WTC11 (cell line): ENCODE data around the gene RABEPK. TPM values are rescaled to one million over a fixed set of nuclear protein-coding genes. Genes with fewer than 3 reads are reported as not detected.

Experiments
- ATAC-seq: fragments of 200-7000 bp; cut with Tn5 transposase; 2 replicates; pipeline ENCODE4 v1.10.0; 2021; ENCODE audit warnings: mild to moderate bottlenecking, moderate library complexity
- CTCF ChIA-PET: fragments of 300-600 bp; sonication (Branson Sonifier 250); formaldehyde crosslinking; loops from one replicate; lab custom pipeline; 2021; ENCODE audit warnings: antibody characterized with exemption; lab: Charles Lee
- POLR2A ChIA-PET: fragments of 350-600 bp; sonication (Branson Sonifier 250); formaldehyde crosslinking; loops from one replicate; lab custom pipeline; 2021; ENCODE audit warnings: antibody characterized with exemption; lab: Charles Lee
- DNase-seq: peaks from one replicate; pipeline ENCODE4 v3.0.0; 2021; ENCODE audit warnings: low spot score
- H3K27ac Mint-ChIP-seq: 2 replicates; pipeline ENCODE4 v1.8.0; 2021; ENCODE audit warnings: mixed read lengths
- H3K27me3 Mint-ChIP-seq: 2 replicates; pipeline ENCODE4 v1.8.0; 2021; ENCODE audit warnings: low read depth, mild to moderate bottlenecking, moderate library complexity, mixed read lengths
- H3K36me3 Mint-ChIP-seq: 2 replicates; pipeline ENCODE4 v1.8.0; 2021; ENCODE audit warnings: mixed read lengths
- H3K4me1 Mint-ChIP-seq: 2 replicates; pipeline ENCODE4 v1.8.0; 2022; ENCODE audit warnings: mixed read lengths
- H3K4me3 Mint-ChIP-seq: 2 replicates; pipeline ENCODE4 v1.8.0; 2021; ENCODE audit warnings: mild to moderate bottlenecking, moderate library complexity, mixed read lengths
- H3K9me3 Mint-ChIP-seq: 2 replicates; pipeline ENCODE4 v1.8.0; 2021; ENCODE audit warnings: mixed read lengths
- ATF1 ChIP-seq: sonication (generic); formaldehyde crosslinking; IDR thresholded peaks from 2 replicates; pipeline ENCODE4 v1.8.1; 2023; ENCODE audit warnings: mild to moderate bottlenecking, moderate library complexity, missing genetic modification reagents
- CREB1 ChIP-seq: sonication (generic); formaldehyde crosslinking; IDR thresholded peaks from 2 replicates; pipeline ENCODE4 v1.8.0; 2023; ENCODE audit warnings: mild to moderate bottlenecking, missing genetic modification reagents
- CREM ChIP-seq: sonication (generic); formaldehyde crosslinking; IDR thresholded peaks from 2 replicates; pipeline ENCODE4 v1.8.1; 2022; ENCODE audit warnings: mild to moderate bottlenecking, missing genetic modification reagents, moderate library complexity
- EMX1 ChIP-seq: fragments of 250-450 bp; sonication (Bioruptor Pico); IDR thresholded peaks from 2 replicates; pipeline ENCODE4 v1.8.0; 2021; ENCODE audit warnings: mild to moderate bottlenecking
- ESRRA ChIP-seq: sonication (generic); formaldehyde crosslinking; IDR thresholded peaks from 2 replicates; pipeline ENCODE4 v1.8.1; 2022; ENCODE audit warnings: mild to moderate bottlenecking, missing genetic modification reagents, borderline replicate concordance
- ETV6 ChIP-seq: sonication (generic); formaldehyde crosslinking; IDR thresholded peaks from 2 replicates; pipeline ENCODE4 v1.8.1; 2022; ENCODE audit warnings: mild to moderate bottlenecking, missing genetic modification reagents
- FOXP1 ChIP-seq: sonication (generic); formaldehyde crosslinking; IDR thresholded peaks from 2 replicates; pipeline ENCODE4 v1.8.0; 2022; ENCODE audit warnings: missing genetic modification reagents, mild to moderate bottlenecking, moderate library complexity, borderline replicate concordance
- GABPB1 ChIP-seq: sonication (generic); formaldehyde crosslinking; IDR thresholded peaks from 2 replicates; pipeline ENCODE4 v1.8.1; 2023; ENCODE audit warnings: mild to moderate bottlenecking, missing genetic modification reagents
- IRF2 ChIP-seq: sonication (generic); formaldehyde crosslinking; IDR thresholded peaks from 2 replicates; pipeline ENCODE4 v1.8.0; 2022; ENCODE audit warnings: low read depth, missing genetic modification reagents, borderline replicate concordance
- NFATC4 ChIP-seq: fragments of 250-450 bp; sonication (Bioruptor Pico); IDR thresholded peaks from 2 replicates; pipeline ENCODE4 v1.9.0; 2021; ENCODE audit warnings: mild to moderate bottlenecking
- NFE2L1 ChIP-seq: sonication (generic); formaldehyde crosslinking; IDR thresholded peaks from 2 replicates; pipeline ENCODE4 v1.8.1; 2023; ENCODE audit warnings: missing genetic modification reagents
- TEAD1 ChIP-seq: sonication (generic); formaldehyde crosslinking; IDR thresholded peaks from 2 replicates; pipeline ENCODE4 v1.8.0; 2022; ENCODE audit warnings: mild to moderate bottlenecking, missing genetic modification reagents
- ZNF263 ChIP-seq: sonication (generic); formaldehyde crosslinking; IDR thresholded peaks from 2 replicates; pipeline ENCODE4 v1.8.1; 2022; ENCODE audit warnings: low read depth, mild to moderate bottlenecking, moderate library complexity, missing genetic modification reagents
- total RNA-seq: library from RNA; stranded (reverse); gene quantifications from 3 replicates; pipeline ENCODE4 v1.2.3, GENCODE V29; 2021
- TF ChIP-seq, protein P1 (sequence below): sonication (generic); formaldehyde crosslinking; IDR thresholded peaks from 2 replicates; pipeline ENCODE4 v1.8.1; 2023; ENCODE audit warnings: mild to moderate bottlenecking, missing genetic modification reagents
- TF ChIP-seq, protein P2 (sequence below): sonication (generic); formaldehyde crosslinking; conservative IDR thresholded peaks from 2 replicates; pipeline ENCODE4 v1.8.1; 2022; ENCODE audit warnings: mild to moderate bottlenecking, missing genetic modification reagents
- TF ChIP-seq, protein P3 (sequence below): sonication (generic); formaldehyde crosslinking; IDR thresholded peaks from 2 replicates; pipeline ENCODE4 v1.8.0; 2023; ENCODE audit warnings: mild to moderate bottlenecking, missing genetic modification reagents
- TF ChIP-seq, protein P4 (sequence below): sonication (generic); formaldehyde crosslinking; IDR thresholded peaks from 2 replicates; pipeline ENCODE4 v1.8.1; 2022; ENCODE audit warnings: low read depth, mild to moderate bottlenecking, moderate library complexity, missing genetic modification reagents, borderline replicate concordance

The RABEPK gene
- total RNA-seq, 1 experiment from 2014 or later, result 25.5 TPM

DNA sequence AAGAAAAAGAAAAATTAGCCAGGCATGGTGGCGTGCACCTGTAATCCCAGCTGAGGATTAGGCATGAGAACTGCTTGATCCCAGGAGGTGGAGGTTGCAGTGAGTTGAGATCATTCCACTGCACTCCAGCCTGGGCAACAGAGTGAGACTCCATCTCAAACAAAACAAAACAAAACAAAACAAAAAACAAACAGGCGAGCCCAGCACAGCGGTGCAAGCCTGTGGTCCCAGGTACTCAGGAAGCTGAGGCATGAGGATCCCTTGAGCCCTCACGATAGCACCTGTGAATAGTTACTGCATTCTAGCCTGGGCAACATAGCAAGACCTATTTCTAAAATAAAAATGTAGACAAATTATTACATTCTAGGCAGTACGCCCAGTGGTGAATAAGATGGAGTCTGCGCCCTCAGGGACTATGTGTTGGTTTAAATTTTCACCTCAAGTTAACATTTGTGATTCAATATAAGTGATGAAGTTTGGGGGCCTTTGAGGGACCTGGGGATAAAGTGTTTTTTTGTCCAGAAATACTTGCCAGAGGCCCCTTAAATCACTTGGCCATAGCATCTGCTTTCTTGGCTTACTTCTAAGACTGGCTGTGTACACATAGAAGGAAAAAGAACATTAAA, 57.9 kb downstream of the RABEPK start:
- DNase-seq (no peak), ATAC-seq (no peak)
- H3K4me3 Mint-ChIP-seq, result no peak overlapping the region
- ChIA-PET POLR2A (no interaction called here), CTCF (interaction anchor here (1.1 kb wide), 1 partner anchor 104 kb away, joined by 4 read pairs; no protein-coding TSS in a partner anchor)
- no peaks in the 10 kb centered on the region for H3K27me3 Mint-ChIP-seq
- H3K36me3 Mint-ChIP-seq, result no peaks in the 10 kb centered on the region
- H3K9me3 Mint-ChIP-seq, result peaks cover 4% of the 10 kb centered on the region; the same call in 1 of the 2 replicates
- H3K4me1 Mint-ChIP-seq, result peaks cover 10% of the 10 kb centered on the region
- TF ChIP-seq, protein P1, sequence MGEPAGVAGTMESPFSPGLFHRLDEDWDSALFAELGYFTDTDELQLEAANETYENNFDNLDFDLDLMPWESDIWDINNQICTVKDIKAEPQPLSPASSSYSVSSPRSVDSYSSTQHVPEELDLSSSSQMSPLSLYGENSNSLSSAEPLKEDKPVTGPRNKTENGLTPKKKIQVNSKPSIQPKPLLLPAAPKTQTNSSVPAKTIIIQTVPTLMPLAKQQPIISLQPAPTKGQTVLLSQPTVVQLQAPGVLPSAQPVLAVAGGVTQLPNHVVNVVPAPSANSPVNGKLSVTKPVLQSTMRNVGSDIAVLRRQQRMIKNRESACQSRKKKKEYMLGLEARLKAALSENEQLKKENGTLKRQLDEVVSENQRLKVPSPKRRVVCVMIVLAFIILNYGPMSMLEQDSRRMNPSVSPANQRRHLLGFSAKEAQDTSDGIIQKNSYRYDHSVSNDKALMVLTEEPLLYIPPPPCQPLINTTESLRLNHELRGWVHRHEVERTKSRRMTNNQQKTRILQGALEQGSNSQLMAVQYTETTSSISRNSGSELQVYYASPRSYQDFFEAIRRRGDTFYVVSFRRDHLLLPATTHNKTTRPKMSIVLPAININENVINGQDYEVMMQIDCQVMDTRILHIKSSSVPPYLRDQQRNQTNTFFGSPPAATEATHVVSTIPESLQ, result no peak
- H3K27ac Mint-ChIP-seq, result no peak overlapping the region

DNA sequence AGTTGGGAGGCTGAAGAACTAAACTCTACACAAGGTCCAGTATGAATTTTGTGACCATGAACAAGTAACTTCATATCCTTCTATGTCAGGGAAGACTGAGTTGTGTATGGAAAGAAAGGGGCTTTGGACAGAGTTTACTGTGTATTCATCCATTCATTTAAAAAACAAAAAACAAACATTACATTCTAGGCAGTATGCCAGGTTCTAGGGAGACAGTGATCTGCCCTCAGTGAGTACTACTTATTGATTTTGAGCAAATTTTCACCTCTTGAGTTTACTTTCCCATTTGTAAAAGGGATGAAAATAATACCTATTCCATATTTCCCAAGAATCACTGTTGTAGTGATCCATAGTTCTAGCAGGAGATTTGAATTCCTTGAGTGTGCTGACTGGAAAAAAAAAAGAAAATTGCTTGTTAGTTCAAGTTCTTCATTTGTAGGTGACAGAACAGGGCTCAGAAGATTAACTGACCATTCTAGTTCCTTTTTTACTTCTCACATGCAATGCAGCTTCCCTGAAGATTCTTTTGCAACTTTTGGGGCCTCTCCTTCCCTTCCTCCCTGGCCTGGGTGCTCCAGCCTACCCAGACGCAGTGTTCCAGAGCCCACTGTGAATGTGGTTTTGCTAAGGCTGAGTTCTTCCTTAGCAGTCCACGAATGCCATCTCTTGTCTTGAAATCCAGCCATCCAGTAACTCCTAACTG, 58.6 kb downstream of the RABEPK start:
- H3K27me3 Mint-ChIP-seq, result no peaks in the 10 kb centered on the region
- peaks cover 10% of the 10 kb centered on the region for H3K4me1 Mint-ChIP-seq
- ATAC-seq, result no peak
- POLR2A ChIA-PET, result no interaction called here
- DNase-seq, result no peak
- H3K9me3 Mint-ChIP-seq, result peaks cover 4% of the 10 kb centered on the region; the same call in 1 of the 2 replicates
- CTCF ChIA-PET, result no interaction called here
- no peaks in the 10 kb centered on the region; the same call in 1 of the 2 replicates for H3K36me3 Mint-ChIP-seq
- TF ChIP-seq NFATC4 (CRISPR knock-in tag), result no peak
- no peak for TF ChIP-seq IRF2 (CRISPR knock-in tag)
- TF ChIP-seq ZNF263 (CRISPR knock-in tag), result no peak
- TF ChIP-seq FOXP1 (CRISPR knock-in tag), result no peak
- no peak for TF ChIP-seq CREM (CRISPR knock-in tag)
- TF ChIP-seq, protein P2, sequence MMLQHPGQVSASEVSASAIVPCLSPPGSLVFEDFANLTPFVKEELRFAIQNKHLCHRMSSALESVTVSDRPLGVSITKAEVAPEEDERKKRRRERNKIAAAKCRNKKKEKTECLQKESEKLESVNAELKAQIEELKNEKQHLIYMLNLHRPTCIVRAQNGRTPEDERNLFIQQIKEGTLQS (CRISPR knock-in tag), result no peak
- no peak for TF ChIP-seq GABPB1 (CRISPR knock-in tag)
- TF ChIP-seq EMX1 (CRISPR knock-in tag), result no peak
- TF ChIP-seq, protein P3, sequence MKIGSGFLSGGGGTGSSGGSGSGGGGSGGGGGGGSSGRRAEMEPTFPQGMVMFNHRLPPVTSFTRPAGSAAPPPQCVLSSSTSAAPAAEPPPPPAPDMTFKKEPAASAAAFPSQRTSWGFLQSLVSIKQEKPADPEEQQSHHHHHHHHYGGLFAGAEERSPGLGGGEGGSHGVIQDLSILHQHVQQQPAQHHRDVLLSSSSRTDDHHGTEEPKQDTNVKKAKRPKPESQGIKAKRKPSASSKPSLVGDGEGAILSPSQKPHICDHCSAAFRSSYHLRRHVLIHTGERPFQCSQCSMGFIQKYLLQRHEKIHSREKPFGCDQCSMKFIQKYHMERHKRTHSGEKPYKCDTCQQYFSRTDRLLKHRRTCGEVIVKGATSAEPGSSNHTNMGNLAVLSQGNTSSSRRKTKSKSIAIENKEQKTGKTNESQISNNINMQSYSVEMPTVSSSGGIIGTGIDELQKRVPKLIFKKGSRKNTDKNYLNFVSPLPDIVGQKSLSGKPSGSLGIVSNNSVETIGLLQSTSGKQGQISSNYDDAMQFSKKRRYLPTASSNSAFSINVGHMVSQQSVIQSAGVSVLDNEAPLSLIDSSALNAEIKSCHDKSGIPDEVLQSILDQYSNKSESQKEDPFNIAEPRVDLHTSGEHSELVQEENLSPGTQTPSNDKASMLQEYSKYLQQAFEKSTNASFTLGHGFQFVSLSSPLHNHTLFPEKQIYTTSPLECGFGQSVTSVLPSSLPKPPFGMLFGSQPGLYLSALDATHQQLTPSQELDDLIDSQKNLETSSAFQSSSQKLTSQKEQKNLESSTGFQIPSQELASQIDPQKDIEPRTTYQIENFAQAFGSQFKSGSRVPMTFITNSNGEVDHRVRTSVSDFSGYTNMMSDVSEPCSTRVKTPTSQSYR (CRISPR knock-in tag), result no peak
- no peak for TF ChIP-seq ETV6 (CRISPR knock-in tag)
- no peak for TF ChIP-seq ATF1 (CRISPR knock-in tag)
- TF ChIP-seq TEAD1 (CRISPR knock-in tag), result no peak
- TF ChIP-seq ESRRA (CRISPR knock-in tag), result no peak
- TF ChIP-seq, protein P4, sequence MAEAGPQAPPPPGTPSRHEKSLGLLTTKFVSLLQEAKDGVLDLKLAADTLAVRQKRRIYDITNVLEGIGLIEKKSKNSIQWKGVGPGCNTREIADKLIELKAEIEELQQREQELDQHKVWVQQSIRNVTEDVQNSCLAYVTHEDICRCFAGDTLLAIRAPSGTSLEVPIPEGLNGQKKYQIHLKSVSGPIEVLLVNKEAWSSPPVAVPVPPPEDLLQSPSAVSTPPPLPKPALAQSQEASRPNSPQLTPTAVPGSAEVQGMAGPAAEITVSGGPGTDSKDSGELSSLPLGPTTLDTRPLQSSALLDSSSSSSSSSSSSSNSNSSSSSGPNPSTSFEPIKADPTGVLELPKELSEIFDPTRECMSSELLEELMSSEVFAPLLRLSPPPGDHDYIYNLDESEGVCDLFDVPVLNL (CRISPR knock-in tag), result no peak
- no peak for TF ChIP-seq CREB1
- no peak for TF ChIP-seq NFE2L1 (CRISPR knock-in tag)
- no peak overlapping the region for H3K27ac Mint-ChIP-seq
- no peak overlapping the region for H3K4me3 Mint-ChIP-seq
